ENCODE results near the gene DNHD1.

Gene DNHD1

DNA sequence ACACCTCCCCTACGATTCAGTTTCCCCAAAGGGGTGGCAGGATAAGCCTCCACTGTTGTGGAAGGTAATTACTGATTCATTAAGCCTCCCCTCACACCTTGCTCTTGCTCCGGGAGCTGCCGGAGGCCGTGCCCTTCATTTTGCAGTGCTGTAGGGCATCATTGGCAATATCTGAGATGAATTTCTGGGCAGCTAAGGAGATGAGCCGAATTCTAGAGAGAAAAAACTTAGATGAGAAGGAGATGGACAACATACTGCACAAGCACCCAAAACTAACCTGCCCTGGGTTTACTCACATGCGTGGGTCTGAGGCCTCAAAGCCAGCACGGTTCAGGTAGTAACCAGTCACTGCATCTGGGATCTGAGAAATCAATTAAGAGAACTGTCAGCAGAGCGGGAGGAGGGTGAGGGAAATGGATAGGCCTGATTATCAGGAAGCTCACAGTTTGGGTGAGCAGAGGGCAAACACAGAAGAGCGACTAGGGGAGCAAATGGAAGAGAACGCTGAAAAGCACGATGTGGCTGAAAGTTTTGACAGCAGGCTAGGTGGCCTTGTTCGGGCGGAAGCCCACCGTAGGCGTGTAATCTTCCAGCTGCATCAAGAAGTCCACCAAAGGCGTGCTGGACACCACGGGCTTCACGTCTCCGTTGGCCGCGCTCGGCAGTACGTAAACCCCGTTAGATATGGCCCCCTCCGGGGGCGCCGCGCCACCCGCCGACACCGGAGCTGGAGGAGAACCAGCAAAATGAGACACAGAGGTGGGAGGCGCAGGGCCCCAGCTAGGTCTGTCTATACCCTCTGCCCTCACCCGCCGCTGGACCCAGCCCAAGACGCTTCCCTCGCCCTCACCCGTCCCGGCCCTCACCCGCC lies 114.2 kb downstream of the DNHD1 start:
- peaks cover 67% of the 10 kb centered on the region for H3K36me3 ChIP-seq (ENCODE audit: insufficient read depth, low read length)
- peak overlapping the region; percentile 87 for H3K9ac ChIP-seq (ENCODE audit: low read depth, low read length)
- H3K4me3 ChIP-seq (ENCODE audit: low read length): peak overlapping the region; percentile 70
- H3K27me3 ChIP-seq (ENCODE audit: control insufficient read depth, insufficient read depth, low read length): no peaks in the 10 kb centered on the region
- H3K4me2 ChIP-seq (ENCODE audit: low read length): peak overlapping the region; percentile 88
- no peaks in the 10 kb centered on the region for H3K9me3 ChIP-seq (replicated peaks; ENCODE audit: low read length)
- H3K4me1 ChIP-seq (ENCODE audit: control insufficient read depth, insufficient read depth, low read length): peaks cover 52% of the 10 kb centered on the region

DNA sequence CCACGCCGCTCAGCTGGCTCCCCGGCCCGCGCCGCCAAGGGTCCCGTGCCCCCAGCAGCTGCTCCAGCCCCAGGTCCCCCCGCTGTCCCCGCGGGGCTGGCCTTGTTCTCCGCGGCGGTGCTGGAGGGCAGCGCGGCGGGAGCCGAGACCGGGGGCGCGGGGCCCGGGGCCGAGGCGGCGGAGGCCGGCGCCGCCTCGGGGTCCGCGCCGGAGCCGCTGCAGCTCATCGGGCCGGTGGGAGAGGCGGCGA lies 114.8 kb downstream of the DNHD1 start:
- Histone ChIP-seq H3K27me3 (ENCODE audit: control insufficient read depth, insufficient read depth, low read length) (no peaks in the 10 kb centered on the region), H3K4me2 (ENCODE audit: low read length) (peak overlapping the region; percentile 88), H3K9ac (ENCODE audit: low read depth, low read length) (peak overlapping the region; percentile 87), H3K9me3 (replicated peaks; ENCODE audit: low read length) (no peaks in the 10 kb centered on the region), H3K4me3 (ENCODE audit: low read length) (peak overlapping the region; percentile 70), H3K4me1 (ENCODE audit: control insufficient read depth, insufficient read depth, low read length) (peaks cover 46% of the 10 kb centered on the region), H3K36me3 (ENCODE audit: insufficient read depth, low read length) (peaks cover 67% of the 10 kb centered on the region)

DNA sequence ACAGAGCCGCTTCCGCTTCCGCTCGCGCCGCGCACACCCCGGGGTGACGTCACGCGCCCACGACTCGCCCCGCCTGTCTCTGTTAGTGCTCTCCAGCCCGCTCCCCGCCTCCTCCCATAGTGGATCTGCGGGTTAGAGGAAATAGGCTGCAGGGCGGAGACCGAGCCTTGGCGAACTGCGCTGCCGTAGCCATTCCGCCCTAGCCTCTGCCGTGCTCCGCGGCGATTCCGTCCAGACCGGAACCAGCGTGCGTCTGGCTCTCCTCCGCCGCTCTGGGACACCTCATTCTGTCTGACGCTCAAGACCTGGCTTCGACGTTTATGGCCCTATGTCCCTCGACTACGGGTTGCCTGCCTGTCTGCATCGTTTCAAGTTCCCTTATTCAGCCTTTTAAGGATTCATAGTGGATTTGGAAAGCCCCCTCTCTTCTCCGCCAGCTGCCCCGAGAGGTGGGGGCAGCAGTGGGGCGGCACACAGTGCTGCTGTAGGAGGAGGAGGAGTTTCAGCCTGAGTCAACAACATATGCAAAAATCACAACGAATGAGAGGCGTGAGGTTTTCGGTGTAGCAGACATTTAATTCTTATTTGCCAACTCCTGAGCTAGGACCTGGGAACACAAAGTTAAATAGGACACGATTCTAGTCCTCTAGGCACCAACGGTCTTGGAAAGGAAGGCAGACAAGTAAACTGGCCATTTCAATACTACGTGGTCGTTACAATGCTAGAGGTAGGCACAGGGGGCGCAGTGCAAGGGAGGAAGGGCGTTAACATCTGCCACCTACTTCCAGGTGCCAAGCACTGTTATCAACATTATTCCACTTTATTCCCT lies 115.3 kb downstream of the DNHD1 start, which contains the start of gene TAF10:
TAF10 (minus strand) TSS at position 4 of the 829 bp plus-strand sequence. CDS start 27 bp downstream, outside the sequence.
- Histone ChIP-seq H3K27me3 (ENCODE audit: control insufficient read depth, insufficient read depth, low read length) (no peaks in the 10 kb centered on the region), H3K4me1 (ENCODE audit: control insufficient read depth, insufficient read depth, low read length) (peaks cover 45% of the 10 kb centered on the region), H3K36me3 (ENCODE audit: insufficient read depth, low read length) (peaks cover 65% of the 10 kb centered on the region), H3K4me3 (ENCODE audit: low read length) (peak within 1 kb of the TSS; percentile 70), H3K9me3 (replicated peaks; ENCODE audit: low read length) (no peaks in the 10 kb centered on the region), H3K9ac (ENCODE audit: low read depth, low read length) (peak within 1 kb of the TSS; percentile 87), H3K4me2 (ENCODE audit: low read length) (peak within 1 kb of the TSS; percentile 88)

DNA sequence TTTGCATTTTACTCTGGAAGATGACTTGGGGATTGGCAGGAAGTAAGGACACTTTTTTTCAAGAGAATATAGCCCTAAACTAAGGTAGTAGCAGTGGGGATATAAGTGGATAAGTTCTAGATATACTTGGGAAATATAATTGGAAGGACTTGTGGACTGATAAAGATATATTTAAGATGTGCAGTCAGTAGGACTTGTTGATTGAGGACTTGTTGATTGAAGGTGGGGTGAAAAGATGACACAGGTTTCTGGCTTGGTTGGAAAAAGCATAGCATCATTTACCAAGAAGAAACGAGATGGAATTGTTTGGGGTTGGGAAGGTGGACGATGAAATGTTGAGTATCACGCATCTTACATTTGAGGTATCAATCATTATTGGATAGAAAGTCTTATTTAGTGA lies 116.4 kb downstream of the DNHD1 start:
- peaks cover 54% of the 10 kb centered on the region for H3K36me3 ChIP-seq (ENCODE audit: insufficient read depth, low read length)
- no peak overlapping the region for H3K4me3 ChIP-seq (ENCODE audit: low read length)
- no peaks in the 10 kb centered on the region for H3K9me3 ChIP-seq (replicated peaks; ENCODE audit: low read length)
- peaks cover 45% of the 10 kb centered on the region for H3K4me1 ChIP-seq (ENCODE audit: control insufficient read depth, insufficient read depth, low read length)
- H3K9ac ChIP-seq (ENCODE audit: low read depth, low read length): no peak overlapping the region
- H3K27me3 ChIP-seq (ENCODE audit: control insufficient read depth, insufficient read depth, low read length): no peaks in the 10 kb centered on the region
- no peak overlapping the region for H3K4me2 ChIP-seq (ENCODE audit: low read length)

DNA sequence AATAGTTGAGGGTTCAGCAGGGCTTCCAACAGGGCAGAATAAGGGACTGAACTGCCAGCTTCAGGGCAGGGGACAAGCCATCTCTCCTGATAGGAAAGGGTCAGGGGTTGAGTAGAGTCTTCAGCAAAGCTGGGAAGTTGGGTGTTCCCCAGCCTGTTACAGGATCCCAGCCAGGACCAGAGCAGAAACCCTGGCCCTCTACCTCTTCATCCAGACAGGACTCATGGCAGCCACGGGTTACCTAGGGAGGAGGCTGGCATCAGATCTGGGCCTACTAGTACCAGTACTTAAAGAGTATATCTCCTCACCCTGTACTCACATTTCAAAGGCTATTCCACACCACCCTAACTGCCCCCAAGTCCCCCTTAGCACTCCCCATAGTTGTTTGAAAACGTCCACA lies 117.4 kb downstream of the DNHD1 start:
- peaks cover 45% of the 10 kb centered on the region for H3K36me3 ChIP-seq (ENCODE audit: insufficient read depth, low read length)
- no peak overlapping the region for H3K4me2 ChIP-seq (ENCODE audit: low read length)
- H3K27me3 ChIP-seq (ENCODE audit: control insufficient read depth, insufficient read depth, low read length): no peaks in the 10 kb centered on the region
- H3K4me1 ChIP-seq (ENCODE audit: control insufficient read depth, insufficient read depth, low read length): peaks cover 39% of the 10 kb centered on the region
- no peak overlapping the region for H3K9ac ChIP-seq (ENCODE audit: low read depth, low read length)
- H3K9me3 ChIP-seq (replicated peaks; ENCODE audit: low read length): no peaks in the 10 kb centered on the region
- no peak overlapping the region for H3K4me3 ChIP-seq (ENCODE audit: low read length)

DNA sequence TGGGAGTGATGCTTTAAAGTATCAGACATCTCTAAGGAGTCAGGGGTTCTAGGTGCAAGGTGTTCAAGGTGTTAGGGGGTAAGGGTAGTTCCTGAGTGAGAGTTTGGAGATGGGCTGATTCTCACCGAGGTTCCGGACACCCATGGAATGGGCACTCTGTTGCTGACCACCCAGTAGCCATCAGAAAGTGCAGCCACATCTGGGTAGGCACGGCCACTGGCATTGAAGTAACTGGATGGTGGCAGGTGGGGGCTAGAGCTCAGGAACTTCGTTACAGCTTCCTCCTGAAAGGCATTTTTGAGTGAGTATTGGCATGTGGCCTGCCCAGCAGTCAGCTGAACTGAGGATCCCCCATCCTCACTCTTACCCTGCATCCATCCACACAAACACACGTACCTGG lies 118.0 kb downstream of the DNHD1 start:
- Histone ChIP-seq H3K36me3 (ENCODE audit: insufficient read depth, low read length) (peaks cover 39% of the 10 kb centered on the region), H3K9me3 (replicated peaks; ENCODE audit: low read length) (no peaks in the 10 kb centered on the region), H3K4me3 (ENCODE audit: low read length) (no peak overlapping the region), H3K27me3 (ENCODE audit: control insufficient read depth, insufficient read depth, low read length) (no peaks in the 10 kb centered on the region), H3K4me1 (ENCODE audit: control insufficient read depth, insufficient read depth, low read length) (peaks cover 40% of the 10 kb centered on the region), H3K9ac (ENCODE audit: low read depth, low read length) (no peak overlapping the region), H3K4me2 (ENCODE audit: low read length) (no peak overlapping the region)

DNA sequence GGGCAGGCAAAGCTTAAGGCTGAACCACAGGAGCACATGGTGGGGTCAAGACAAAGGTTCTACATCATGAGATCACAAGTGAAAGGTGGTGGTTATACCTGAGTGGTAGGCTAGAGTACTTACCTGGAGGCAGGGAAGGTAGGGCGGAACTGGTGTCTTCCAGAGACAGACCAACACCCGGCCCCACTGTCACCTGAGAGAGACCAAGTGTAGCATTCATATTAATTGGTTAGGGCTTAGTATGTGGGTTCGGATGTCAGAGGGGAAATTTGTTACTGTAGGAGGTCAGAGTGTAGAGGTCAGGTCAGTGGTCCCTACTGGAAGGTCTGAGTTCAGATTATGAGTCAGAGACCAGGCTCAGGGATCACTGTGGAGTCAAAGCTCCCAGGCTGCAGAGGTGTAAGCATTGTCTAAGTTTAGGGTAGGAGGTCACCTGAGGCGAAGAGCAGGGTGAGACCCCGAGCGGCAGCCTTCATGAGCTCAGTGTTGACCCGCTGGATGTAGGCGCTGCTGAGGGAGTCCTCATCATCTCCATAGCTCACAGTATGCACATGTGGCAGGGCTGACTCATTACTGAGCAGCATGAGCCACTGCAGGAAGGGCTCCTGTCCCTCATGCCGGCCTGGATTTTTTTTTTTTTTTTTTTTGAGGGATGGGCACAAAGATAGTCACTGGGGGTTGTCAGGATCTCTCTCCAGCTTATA lies 119.0 kb downstream of the DNHD1 start:
- Histone ChIP-seq H3K4me1 (ENCODE audit: control insufficient read depth, insufficient read depth, low read length) (peaks cover 32% of the 10 kb centered on the region), H3K4me3 (ENCODE audit: low read length) (no peak overlapping the region), H3K4me2 (ENCODE audit: low read length) (no peak overlapping the region), H3K36me3 (ENCODE audit: insufficient read depth, low read length) (peaks cover 29% of the 10 kb centered on the region), H3K9ac (ENCODE audit: low read depth, low read length) (no peak overlapping the region), H3K9me3 (replicated peaks; ENCODE audit: low read length) (no peaks in the 10 kb centered on the region), H3K27me3 (ENCODE audit: control insufficient read depth, insufficient read depth, low read length) (no peaks in the 10 kb centered on the region)

DNA sequence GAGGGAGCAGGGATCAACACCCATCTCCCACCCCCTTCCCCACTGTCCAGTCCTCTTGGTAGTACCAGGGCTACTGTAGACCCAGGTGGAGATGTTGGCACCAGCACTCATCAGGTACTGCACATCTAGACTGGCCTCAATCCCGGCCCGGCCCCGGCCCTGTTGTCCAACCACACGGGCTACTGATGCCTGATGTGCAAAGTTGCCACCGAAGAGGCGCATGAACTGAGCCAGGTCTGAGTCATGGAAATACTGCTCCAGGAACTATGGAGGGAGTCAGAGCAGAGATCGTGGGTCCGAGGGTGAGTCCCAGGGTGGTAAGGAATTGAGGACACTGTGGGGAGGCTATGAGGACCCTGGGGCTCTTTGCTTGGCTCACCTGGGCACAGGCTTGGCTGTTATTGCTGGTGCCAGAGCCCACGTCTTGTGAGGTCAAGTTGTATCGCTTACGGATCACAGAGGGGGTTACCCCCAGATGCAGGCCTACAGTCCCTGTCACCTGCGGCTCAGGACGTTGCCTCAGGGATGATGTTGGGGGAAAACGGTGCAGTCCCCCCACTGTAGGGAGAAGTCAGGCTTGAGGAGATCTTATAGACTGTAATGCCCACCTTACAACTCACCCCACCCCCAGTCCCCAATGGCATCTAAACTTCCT lies 119.6 kb downstream of the DNHD1 start:
- no peaks in the 10 kb centered on the region for H3K27me3 ChIP-seq (ENCODE audit: control insufficient read depth, insufficient read depth, low read length)
- no peaks in the 10 kb centered on the region for H3K9me3 ChIP-seq (replicated peaks; ENCODE audit: low read length)
- H3K36me3 ChIP-seq (ENCODE audit: insufficient read depth, low read length): peaks cover 22% of the 10 kb centered on the region
- H3K9ac ChIP-seq (ENCODE audit: low read depth, low read length): no peak overlapping the region
- H3K4me2 ChIP-seq (ENCODE audit: low read length): no peak overlapping the region
- peaks cover 28% of the 10 kb centered on the region for H3K4me1 ChIP-seq (ENCODE audit: control insufficient read depth, insufficient read depth, low read length)
- H3K4me3 ChIP-seq (ENCODE audit: low read length): no peak overlapping the region

DNA sequence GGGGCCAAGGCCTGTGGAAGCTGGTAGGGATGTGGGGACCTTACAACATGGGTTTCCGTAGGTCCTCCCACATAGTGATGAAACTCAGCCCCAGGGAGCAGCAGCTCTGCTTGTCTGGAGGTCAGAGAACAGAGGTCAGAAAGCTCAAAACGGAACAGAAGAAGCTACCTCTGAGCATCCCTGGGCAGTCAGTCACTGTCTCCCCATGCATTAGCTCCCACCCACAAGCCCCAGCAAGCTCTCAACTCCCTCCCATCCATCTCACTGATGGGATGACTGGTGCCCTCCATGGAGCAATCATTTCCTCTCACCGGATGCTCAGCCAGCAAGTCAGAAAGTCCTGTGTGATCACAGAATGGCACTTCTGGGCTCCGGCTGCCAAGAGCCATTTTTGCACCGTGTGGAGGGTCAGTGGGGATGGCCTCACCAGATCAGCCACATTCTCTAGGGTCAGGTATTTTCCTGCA lies 120.3 kb downstream of the DNHD1 start:
- Histone ChIP-seq H3K27me3 (ENCODE audit: control insufficient read depth, insufficient read depth, low read length) (no peaks in the 10 kb centered on the region), H3K4me2 (ENCODE audit: low read length) (peak overlapping the region; percentile 95), H3K9ac (ENCODE audit: low read depth, low read length) (peak overlapping the region; percentile 88), H3K4me3 (ENCODE audit: low read length) (peak overlapping the region; percentile 92), H3K36me3 (ENCODE audit: insufficient read depth, low read length) (peaks cover 22% of the 10 kb centered on the region), H3K4me1 (ENCODE audit: control insufficient read depth, insufficient read depth, low read length) (peaks cover 26% of the 10 kb centered on the region), H3K9me3 (replicated peaks; ENCODE audit: low read length) (no peaks in the 10 kb centered on the region)

DNA sequence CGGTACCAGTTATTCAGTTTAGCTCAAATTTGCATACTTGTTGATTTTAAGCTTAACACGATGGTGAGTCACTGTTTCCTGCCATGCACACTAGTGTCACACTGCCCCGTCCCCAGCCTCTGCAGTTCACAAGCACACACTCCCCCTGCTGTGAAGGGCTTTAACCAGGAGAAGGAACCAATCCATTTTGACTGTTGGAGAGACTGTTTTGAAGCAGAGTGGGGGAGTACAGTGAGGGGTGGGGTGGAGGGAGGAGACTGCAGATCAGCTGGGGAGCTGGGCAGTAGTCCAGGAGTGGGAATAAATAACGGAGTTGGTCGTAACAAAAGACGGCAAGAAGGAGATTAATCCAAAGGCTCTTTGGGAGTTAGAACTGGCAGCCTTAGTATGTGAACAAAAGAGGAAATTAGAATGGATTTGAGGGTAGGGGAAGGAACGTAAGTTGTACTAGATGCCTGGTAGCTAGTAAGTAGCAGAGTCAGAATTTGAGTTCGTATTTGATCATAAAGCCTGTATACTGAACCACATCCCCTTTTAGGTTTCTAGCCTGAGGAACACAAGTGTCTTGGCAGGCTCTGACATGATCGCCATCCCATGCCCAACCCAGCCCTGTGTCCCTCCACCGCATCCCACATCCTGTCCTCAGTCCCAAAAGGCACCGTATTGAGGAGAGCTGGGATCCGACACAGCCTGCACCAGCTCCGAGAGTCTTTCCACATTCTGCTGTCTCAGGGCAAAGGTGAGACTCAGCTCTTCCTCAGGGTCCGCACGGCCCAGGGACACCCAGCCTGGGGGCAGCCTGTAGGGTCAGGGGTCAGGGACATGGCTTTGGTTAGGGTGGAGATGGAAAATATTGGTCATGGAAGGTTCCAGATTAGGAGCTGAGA lies 121.3 kb downstream of the DNHD1 start:
- peaks cover 18% of the 10 kb centered on the region for H3K4me1 ChIP-seq (ENCODE audit: control insufficient read depth, insufficient read depth, low read length)
- H3K36me3 ChIP-seq (ENCODE audit: insufficient read depth, low read length): peaks cover 22% of the 10 kb centered on the region
- peak overlapping the region; percentile 88 for H3K9ac ChIP-seq (ENCODE audit: low read depth, low read length)

More for the DNA sequence above, 121.3 kb downstream of the DNHD1 start:
- H3K27me3 ChIP-seq (ENCODE audit: control insufficient read depth, insufficient read depth, low read length): no peaks in the 10 kb centered on the region
- peak overlapping the region; percentile 95 for H3K4me2 ChIP-seq (ENCODE audit: low read length)
- H3K9me3 ChIP-seq (replicated peaks; ENCODE audit: low read length): no peaks in the 10 kb centered on the region
- peak overlapping the region; percentile 92 for H3K4me3 ChIP-seq (ENCODE audit: low read length)
